HCT116 (cell line): ENCODE data around the gene ZEB2. TPM values are rescaled to one million over a fixed set of nuclear protein-coding genes. Genes with fewer than 3 reads are reported as not detected.

Source experiments
- ATAC-seq: fragments of 200-7000 bp; cut with Tn5 transposase; 2 replicates; pipeline ENCODE4 v1.9.1; 2020; ENCODE audit warnings: mild to moderate bottlenecking, moderate library complexity
- BruUV-seq: library from RNA; stranded (reverse); fragments of 400-500 nt; replicated peaks from 2 replicates; lab custom pipeline; 2021; lab: Mats Ljungman, UMichigan
- CTCF ChIA-PET: fragments of 300-600 bp; sonication (Branson Sonifier 250); formaldehyde crosslinking; loops from one replicate; lab custom pipeline; 2021; ENCODE audit warnings: antibody characterized with exemption; lab: Charles Lee
- POLR2A ChIA-PET: fragments of 300-600, 350-600 bp; sonication (Branson Sonifier 250); formaldehyde crosslinking; loops from one replicate; lab custom pipeline; 2021; ENCODE audit warnings: antibody characterized with exemption; lab: Charles Lee
- RAD21 ChIA-PET, 2 experiments: fragments of 300-600 bp; sonication (Branson Sonifier 250); formaldehyde crosslinking; loops; one replicate each; lab custom pipeline; 2023; ENCODE audit warnings: low total read pairs in 2 of 2; ENCODE audit not compliant: uncharacterized antibody in 2 of 2, unreplicated experiment in 2 of 2, low non-redundant PET in 1 of 2; lab: Charles Lee
- DNase-seq: peaks from one replicate; pipeline ENCODE4 v3.0.0-alpha.2; 2010; ENCODE audit warnings: low read depth, low spot score
- H2AFZ ChIP-seq: fragments of 200-600 bp; shearing (Covaris generic), sonication (generic); 2 replicates; pipeline ENCODE4 v1.6.1; 2017; ENCODE audit warnings: low read depth, mixed run types, mixed read lengths, antibody characterized with exemption, low read length; ENCODE audit not compliant: poor library complexity, severe bottlenecking
- H3K27ac ChIP-seq: 2 replicates; pipeline ENCODE4 v1.5.1; 2012; ENCODE audit warnings: low read depth, low read length
- H3K27me3 ChIP-seq: fragments of 200-600 bp; sonication (generic); 2 replicates; pipeline ENCODE4 v1.6.1; 2016; ENCODE audit warnings: mixed run types, low read length, mixed read lengths; ENCODE audit not compliant: insufficient read depth
- H3K36me3 ChIP-seq, 2 experiments: fragments of 200-500 bp in 1 of 2; fragments of 200-600 bp in 1 of 2; sonication (Bioruptor generic) in 1 of 2; sonication (generic) in 1 of 2; 2 replicates each; pipeline versions ENCODE4 v1.5.1 to v1.6.1; 2014 to 2016; ENCODE audit warnings: low read length in 2 of 2, inconsistent platforms in 1 of 2, mixed read lengths in 1 of 2, mixed run types in 1 of 2; ENCODE audit not compliant: insufficient read depth in 2 of 2, control insufficient read depth in 1 of 2
- H3K4me1 ChIP-seq, 2 experiments: fragments of 200-600 bp in 1 of 2; sonication (generic) in 1 of 2; 2 replicates each; pipeline versions ENCODE4 v1.5.1 to v1.6.1; 2012 to 2017; ENCODE audit warnings: low read length in 2 of 2, inconsistent platforms in 1 of 2, mild to moderate bottlenecking in 1 of 2, mixed read lengths in 1 of 2, mixed run types in 1 of 2, moderate library complexity in 1 of 2; ENCODE audit not compliant: insufficient read depth in 2 of 2, control insufficient read depth in 1 of 2
- H3K4me2 ChIP-seq: fragments of 200-600 bp; sonication (generic); 2 replicates; pipeline ENCODE4 v1.6.1; 2017; ENCODE audit warnings: mixed run types, low read length, mixed read lengths
- H3K4me3 ChIP-seq, 2 experiments: fragments of 200-600 bp in 1 of 2; sonication (generic) in 1 of 2; replicated peaks in 1 of 2; 2 replicates each; pipeline ENCODE4 v1.5.1; 2011 to 2016; ENCODE audit warnings: low read length in 2 of 2, control low read depth in 1 of 2, low read depth in 1 of 2, mild to moderate bottlenecking in 1 of 2, mixed read lengths in 1 of 2, mixed run types in 1 of 2
- H3K79me2 ChIP-seq: fragments of 200-600 bp; sonication (generic); 2 replicates; pipeline ENCODE4 v1.6.1; 2017; ENCODE audit warnings: mild to moderate bottlenecking, mixed run types, low read length, moderate library complexity, mixed read lengths; ENCODE audit not compliant: insufficient read depth
- H3K9ac ChIP-seq: fragments of 200-600 bp; sonication (generic); 2 replicates; pipeline ENCODE4 v1.6.1; 2016; ENCODE audit warnings: low read length, mixed read lengths
- H3K9me2 ChIP-seq: fragments of 200-600 bp; sonication (generic), shearing (Covaris generic); 2 replicates; pipeline ENCODE4 v1.6.1; 2017; ENCODE audit warnings: mixed run types, mild to moderate bottlenecking, moderate library complexity; ENCODE audit not compliant: insufficient read depth
- H3K9me3 ChIP-seq, 2 experiments: fragments of 200-500 bp in 1 of 2; fragments of 200-600 bp in 1 of 2; sonication (Bioruptor generic) in 1 of 2; sonication (generic) in 1 of 2; 2 replicates each; pipeline ENCODE4 v1.6.1; 2014 to 2017; ENCODE audit warnings: low read length in 2 of 2, mixed read lengths in 2 of 2, inconsistent platforms in 1 of 2, low read depth in 1 of 2, mild to moderate bottlenecking in 1 of 2, mixed run types in 1 of 2, moderate library complexity in 1 of 2; ENCODE audit not compliant: control insufficient read depth in 1 of 2, insufficient read depth in 1 of 2
- H4K20me1 ChIP-seq: fragments of 200-600 bp; sonication (generic), shearing (Covaris generic); 2 replicates; pipeline ENCODE4 v1.6.1; 2017; ENCODE audit warnings: mixed run types, mild to moderate bottlenecking, moderate library complexity; ENCODE audit not compliant: insufficient read depth
- ATF3 ChIP-seq: IDR thresholded peaks from 2 replicates; pipeline ENCODE4 v1.6.1; 2012
- CBX3 ChIP-seq: IDR thresholded peaks from 2 replicates; pipeline ENCODE4 v1.6.1; 2012; ENCODE audit warnings: low read depth
- EGR1 ChIP-seq: IDR thresholded peaks from 2 replicates; pipeline ENCODE4 v1.6.1; 2012; ENCODE audit warnings: low read depth
- ELF1 ChIP-seq: IDR thresholded peaks from 2 replicates; pipeline ENCODE4 v1.6.1; 2012; ENCODE audit warnings: low read depth, borderline replicate concordance
- EZH2 ChIP-seq: fragments of 200-600 bp; sonication (generic); IDR thresholded peaks from 2 replicates; pipeline ENCODE4 v1.6.1; 2017; ENCODE audit warnings: antibody characterized with exemption, mixed run types
- EZH2phosphoT487 ChIP-seq: fragments of 200-600 bp; IDR thresholded peaks from 2 replicates; pipeline ENCODE4 v1.6.1; 2018; ENCODE audit warnings: antibody characterized with exemption, borderline replicate concordance
- FOSL1 ChIP-seq: IDR thresholded peaks from 2 replicates; pipeline ENCODE4 v1.6.1; 2012; ENCODE audit warnings: low read depth
- JUND ChIP-seq: IDR thresholded peaks from 2 replicates; pipeline ENCODE4 v1.6.1; 2012
- MAX ChIP-seq: IDR thresholded peaks from 2 replicates; pipeline ENCODE4 v1.6.1; 2012
- POLR2A ChIP-seq: IDR thresholded peaks from 2 replicates; pipeline ENCODE4 v1.7.0; 2011; ENCODE audit warnings: borderline replicate concordance; ENCODE audit not compliant: insufficient read depth, insufficient read length; ENCODE audit errors: extremely low read depth
- POLR2AphosphoS5 ChIP-seq: IDR thresholded peaks from 2 replicates; pipeline ENCODE4 v1.6.1; 2011; ENCODE audit warnings: mild to moderate bottlenecking, low read depth, low read length, moderate library complexity
- RAD21 ChIP-seq: IDR thresholded peaks from 2 replicates; pipeline ENCODE4 v1.6.1; 2012; ENCODE audit warnings: low read depth, mild to moderate bottlenecking
- REST ChIP-seq: IDR thresholded peaks from 2 replicates; pipeline ENCODE4 v1.6.1; 2012; ENCODE audit warnings: low read depth
- SRF ChIP-seq: IDR thresholded peaks from 2 replicates; pipeline ENCODE4 v1.6.1; 2012; ENCODE audit warnings: low read depth
- TCF7L2 ChIP-seq: IDR thresholded peaks from 2 replicates; pipeline ENCODE4 v1.7.0; 2011; ENCODE audit warnings: borderline replicate concordance, inconsistent platforms; ENCODE audit not compliant: insufficient read depth, insufficient read length; ENCODE audit errors: extremely low read depth
- ZFX ChIP-seq: fragments of 450-650 bp; IDR thresholded peaks from 2 replicates; pipeline ENCODE4 v1.6.1; 2017
- ZNF274 ChIP-seq: fragments of 200-500 bp; sonication (Bioruptor generic); IDR thresholded peaks from 2 replicates; pipeline ENCODE4 v1.6.1; 2014; ENCODE audit warnings: mild to moderate bottlenecking, low read depth, low read length, inconsistent platforms
- intact Hi-C: fragments of 100-400 bp; cut with micrococcal nuclease; formaldehyde crosslinking; loops from 2 replicates; pipeline ENCODE4 v1.10.0; 2022
- total RNA-seq: library from RNA; stranded (reverse); gene quantifications from one replicate; pipeline ENCODE4 v1.2.1, GENCODE V29; 2021; ENCODE audit not compliant: unreplicated experiment

Gene ZEB2
- total RNA-seq, 1 experiment from 2014 or later, result 0.81 TPM

- no peak overlapping the region for H3K27ac ChIP-seq
- no TSS peak for BruUV-seq
- H3K9ac ChIP-seq, result no peak overlapping the region
- ATAC-seq (no peak), DNase-seq (no peak)
- no peaks in the 10 kb centered on the region for H3K36me3 ChIP-seq
- TF ChIP-seq EZH2phosphoT487 (no peak), MAX (no peak), JUND (no peak), EZH2 (no peak), TCF7L2 (no peak), CBX3 (no peak), POLR2AphosphoS5 (no peak), EGR1 (no peak), FOSL1 (no peak), REST (no peak), ZNF274 (no peak), ATF3 (no peak), POLR2A (no peak), ELF1 (no peak), ZFX (no peak), SRF (no peak), RAD21 (no peak)
- no peak overlapping the region for H3K4me3 ChIP-seq
- H3K79me2 ChIP-seq, result no peaks in the 10 kb centered on the region
- no peaks in the 10 kb centered on the region for H4K20me1 ChIP-seq
- intact Hi-C loops, result no loop called here
- H2AFZ ChIP-seq, result no peak overlapping the region
- ChIA-PET POLR2A (no interaction called here), RAD21 (no interaction called here), CTCF (no interaction called here)
- H3K27me3 ChIP-seq, result no peaks in the 10 kb centered on the region
- H3K9me3 ChIP-seq, result no peaks in the 10 kb centered on the region
- H3K4me2 ChIP-seq, result no peak overlapping the region
- no peaks in the 10 kb centered on the region for H3K4me1 ChIP-seq
- H3K9me2 ChIP-seq, result no peaks in the 10 kb centered on the region
Measured at GRCh38 chr2:144471305-144472045, 48.4 kb downstream of the ZEB2 start.
